WTC11 (cell line): ENCODE results near the gene FHOD3. TPM values are rescaled to one million over a fixed set of nuclear protein-coding genes. Genes with fewer than 3 reads are reported as not detected.

ENCODE experiments used
- ATAC-seq: fragments of 200-7000 bp; cut with Tn5 transposase; 2 replicates; pipeline ENCODE4 v1.10.0; 2021; ENCODE audit warnings: mild to moderate bottlenecking, moderate library complexity
- CTCF ChIA-PET: fragments of 300-600 bp; sonication (Branson Sonifier 250); formaldehyde crosslinking; loops from one replicate; lab custom pipeline; 2021; ENCODE audit warnings: antibody characterized with exemption; lab: Charles Lee
- POLR2A ChIA-PET: fragments of 350-600 bp; sonication (Branson Sonifier 250); formaldehyde crosslinking; loops from one replicate; lab custom pipeline; 2021; ENCODE audit warnings: antibody characterized with exemption; lab: Charles Lee
- DNase-seq: peaks from one replicate; pipeline ENCODE4 v3.0.0; 2021; ENCODE audit warnings: low spot score
- H3K27ac Mint-ChIP-seq: 2 replicates; pipeline ENCODE4 v1.8.0; 2021; ENCODE audit warnings: mixed read lengths
- H3K27me3 Mint-ChIP-seq: 2 replicates; pipeline ENCODE4 v1.8.0; 2021; ENCODE audit warnings: low read depth, mild to moderate bottlenecking, moderate library complexity, mixed read lengths
- H3K36me3 Mint-ChIP-seq: 2 replicates; pipeline ENCODE4 v1.8.0; 2021; ENCODE audit warnings: mixed read lengths
- H3K4me1 Mint-ChIP-seq: 2 replicates; pipeline ENCODE4 v1.8.0; 2022; ENCODE audit warnings: mixed read lengths
- H3K4me3 Mint-ChIP-seq: 2 replicates; pipeline ENCODE4 v1.8.0; 2021; ENCODE audit warnings: mild to moderate bottlenecking, moderate library complexity, mixed read lengths
- H3K9me3 Mint-ChIP-seq: 2 replicates; pipeline ENCODE4 v1.8.0; 2021; ENCODE audit warnings: mixed read lengths
- CREM ChIP-seq: sonication (generic); formaldehyde crosslinking; IDR thresholded peaks from 2 replicates; pipeline ENCODE4 v1.8.1; 2022; ENCODE audit warnings: mild to moderate bottlenecking, missing genetic modification reagents, moderate library complexity
- NR2C2 ChIP-seq: sonication (generic); formaldehyde crosslinking; IDR thresholded peaks from 2 replicates; pipeline ENCODE4 v1.8.0; 2022; ENCODE audit warnings: mild to moderate bottlenecking, missing genetic modification reagents
- SMAD3 ChIP-seq: sonication (generic); formaldehyde crosslinking; IDR thresholded peaks from 2 replicates; pipeline ENCODE4 v1.8.0; 2022; ENCODE audit warnings: missing genetic modification reagents, mild to moderate bottlenecking, borderline replicate concordance
- TCF7 ChIP-seq: sonication (generic); formaldehyde crosslinking; IDR thresholded peaks from 2 replicates; pipeline ENCODE4 v1.8.0; 2022; ENCODE audit warnings: mild to moderate bottlenecking, low read depth, missing genetic modification reagents, moderate library complexity
- total RNA-seq: library from RNA; stranded (reverse); gene quantifications from 3 replicates; pipeline ENCODE4 v1.2.3, GENCODE V29; 2021
- TF ChIP-seq, protein P1 (sequence below): sonication (generic); formaldehyde crosslinking; IDR thresholded peaks from 2 replicates; pipeline ENCODE4 v1.8.0; 2023; ENCODE audit warnings: missing genetic modification reagents, mild to moderate bottlenecking, borderline replicate concordance
- TF ChIP-seq, protein P2 (sequence below): fragments of 250-450 bp; sonication (Bioruptor Pico); IDR thresholded peaks from 2 replicates; pipeline ENCODE4 v1.8.0; 2021; ENCODE audit warnings: mild to moderate bottlenecking
- TF ChIP-seq, protein P3 (sequence below): fragments of 250-450 bp; sonication (Bioruptor Pico); IDR thresholded peaks from 2 replicates; pipeline ENCODE4 v1.9.0; 2021; ENCODE audit warnings: mild to moderate bottlenecking, borderline replicate concordance
- TF ChIP-seq, protein P4 (sequence below): fragments of 200-600 bp; IDR thresholded peaks from 2 replicates; pipeline ENCODE4 v1.8.0; 2022; ENCODE audit warnings: antibody characterized with exemption

FHOD3 gene
- total RNA-seq, 1 experiment from 2014 or later, result 3.8 TPM

DNA sequence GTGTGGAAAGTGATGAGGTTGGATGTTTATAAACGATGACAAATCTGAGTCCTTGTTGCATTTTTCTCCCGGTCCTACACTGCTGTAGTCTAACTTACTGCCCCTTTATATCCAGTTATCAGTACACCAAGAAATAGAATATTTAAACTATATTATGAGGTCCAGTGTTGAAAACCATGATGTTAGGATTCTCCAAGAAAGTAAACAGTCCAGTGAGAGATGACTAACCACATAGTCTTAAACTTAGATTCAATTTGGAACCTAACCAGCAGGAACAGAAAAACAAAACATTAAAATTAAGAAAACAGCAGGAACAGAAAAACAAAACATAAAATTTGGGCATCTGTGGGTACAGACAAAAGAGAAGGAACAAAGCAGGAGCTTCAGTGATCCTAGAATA is 388.1 kb downstream of the FHOD3 start (continued):
- TF ChIP-seq, protein P1, sequence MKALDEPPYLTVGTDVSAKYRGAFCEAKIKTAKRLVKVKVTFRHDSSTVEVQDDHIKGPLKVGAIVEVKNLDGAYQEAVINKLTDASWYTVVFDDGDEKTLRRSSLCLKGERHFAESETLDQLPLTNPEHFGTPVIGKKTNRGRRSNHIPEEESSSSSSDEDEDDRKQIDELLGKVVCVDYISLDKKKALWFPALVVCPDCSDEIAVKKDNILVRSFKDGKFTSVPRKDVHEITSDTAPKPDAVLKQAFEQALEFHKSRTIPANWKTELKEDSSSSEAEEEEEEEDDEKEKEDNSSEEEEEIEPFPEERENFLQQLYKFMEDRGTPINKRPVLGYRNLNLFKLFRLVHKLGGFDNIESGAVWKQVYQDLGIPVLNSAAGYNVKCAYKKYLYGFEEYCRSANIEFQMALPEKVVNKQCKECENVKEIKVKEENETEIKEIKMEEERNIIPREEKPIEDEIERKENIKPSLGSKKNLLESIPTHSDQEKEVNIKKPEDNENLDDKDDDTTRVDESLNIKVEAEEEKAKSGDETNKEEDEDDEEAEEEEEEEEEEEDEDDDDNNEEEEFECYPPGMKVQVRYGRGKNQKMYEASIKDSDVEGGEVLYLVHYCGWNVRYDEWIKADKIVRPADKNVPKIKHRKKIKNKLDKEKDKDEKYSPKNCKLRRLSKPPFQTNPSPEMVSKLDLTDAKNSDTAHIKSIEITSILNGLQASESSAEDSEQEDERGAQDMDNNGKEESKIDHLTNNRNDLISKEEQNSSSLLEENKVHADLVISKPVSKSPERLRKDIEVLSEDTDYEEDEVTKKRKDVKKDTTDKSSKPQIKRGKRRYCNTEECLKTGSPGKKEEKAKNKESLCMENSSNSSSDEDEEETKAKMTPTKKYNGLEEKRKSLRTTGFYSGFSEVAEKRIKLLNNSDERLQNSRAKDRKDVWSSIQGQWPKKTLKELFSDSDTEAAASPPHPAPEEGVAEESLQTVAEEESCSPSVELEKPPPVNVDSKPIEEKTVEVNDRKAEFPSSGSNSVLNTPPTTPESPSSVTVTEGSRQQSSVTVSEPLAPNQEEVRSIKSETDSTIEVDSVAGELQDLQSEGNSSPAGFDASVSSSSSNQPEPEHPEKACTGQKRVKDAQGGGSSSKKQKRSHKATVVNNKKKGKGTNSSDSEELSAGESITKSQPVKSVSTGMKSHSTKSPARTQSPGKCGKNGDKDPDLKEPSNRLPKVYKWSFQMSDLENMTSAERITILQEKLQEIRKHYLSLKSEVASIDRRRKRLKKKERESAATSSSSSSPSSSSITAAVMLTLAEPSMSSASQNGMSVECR, result no peak

DNA sequence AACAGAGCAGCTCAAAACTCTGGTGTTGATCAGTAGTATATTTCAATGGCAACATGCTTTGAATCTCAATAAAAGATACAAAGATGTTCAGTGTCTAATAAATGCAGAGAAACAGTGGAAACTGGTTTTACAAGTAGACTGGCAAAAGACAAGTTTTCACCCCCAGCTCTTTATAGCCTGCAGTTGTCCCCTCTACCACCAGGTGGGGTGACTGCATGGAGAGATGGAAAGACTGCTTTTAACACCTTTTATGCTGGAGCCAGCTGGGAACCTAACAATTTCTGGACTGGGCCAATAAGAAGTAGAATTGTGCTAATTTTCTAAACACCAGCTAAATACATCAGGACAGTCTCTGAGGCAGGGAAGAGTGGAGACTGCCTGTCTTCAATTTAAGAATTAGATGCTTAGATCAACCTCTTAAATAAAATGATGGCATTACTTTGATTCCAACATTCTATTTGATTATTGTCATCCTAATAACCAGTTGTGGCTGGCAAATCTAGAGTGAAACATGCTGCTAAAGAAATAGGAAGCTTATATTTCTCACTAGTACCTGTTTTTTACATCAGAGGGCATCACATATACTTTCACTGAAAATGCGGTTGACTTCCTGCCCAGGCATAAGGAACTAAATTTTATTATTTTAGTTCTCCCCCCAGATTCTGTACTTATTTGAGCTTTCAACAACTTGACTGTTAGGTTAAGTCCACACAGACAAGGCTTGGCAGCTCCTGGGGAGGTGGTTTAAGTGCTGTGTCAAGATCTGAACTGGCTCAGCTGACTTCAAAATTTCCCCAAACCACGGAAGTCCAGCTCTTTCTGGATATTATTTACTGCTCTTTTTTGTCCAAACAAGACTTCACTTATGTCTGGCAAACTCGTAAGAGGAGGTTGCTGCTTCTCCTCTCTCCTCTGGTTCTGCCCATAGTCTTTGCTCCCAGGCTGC is 390.8 kb downstream of the FHOD3 start:
- peak; percentile 80 for DNase-seq
- peaks cover 8% of the 10 kb centered on the region for H3K36me3 Mint-ChIP-seq
- H3K9me3 Mint-ChIP-seq, result peaks cover 18% of the 10 kb centered on the region

More for the DNA sequence above, 390.8 kb downstream of the FHOD3 start:
- TF ChIP-seq, protein P2, sequence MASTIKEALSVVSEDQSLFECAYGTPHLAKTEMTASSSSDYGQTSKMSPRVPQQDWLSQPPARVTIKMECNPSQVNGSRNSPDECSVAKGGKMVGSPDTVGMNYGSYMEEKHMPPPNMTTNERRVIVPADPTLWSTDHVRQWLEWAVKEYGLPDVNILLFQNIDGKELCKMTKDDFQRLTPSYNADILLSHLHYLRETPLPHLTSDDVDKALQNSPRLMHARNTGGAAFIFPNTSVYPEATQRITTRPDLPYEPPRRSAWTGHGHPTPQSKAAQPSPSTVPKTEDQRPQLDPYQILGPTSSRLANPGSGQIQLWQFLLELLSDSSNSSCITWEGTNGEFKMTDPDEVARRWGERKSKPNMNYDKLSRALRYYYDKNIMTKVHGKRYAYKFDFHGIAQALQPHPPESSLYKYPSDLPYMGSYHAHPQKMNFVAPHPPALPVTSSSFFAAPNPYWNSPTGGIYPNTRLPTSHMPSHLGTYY (CRISPR knock-in tag), result no peak
- TF ChIP-seq NR2C2 (CRISPR knock-in tag) (no peak), CREM (CRISPR knock-in tag) (no peak), TCF7 (CRISPR knock-in tag) (no peak), SMAD3 (CRISPR knock-in tag) (no peak)
- TF ChIP-seq, protein P3, sequence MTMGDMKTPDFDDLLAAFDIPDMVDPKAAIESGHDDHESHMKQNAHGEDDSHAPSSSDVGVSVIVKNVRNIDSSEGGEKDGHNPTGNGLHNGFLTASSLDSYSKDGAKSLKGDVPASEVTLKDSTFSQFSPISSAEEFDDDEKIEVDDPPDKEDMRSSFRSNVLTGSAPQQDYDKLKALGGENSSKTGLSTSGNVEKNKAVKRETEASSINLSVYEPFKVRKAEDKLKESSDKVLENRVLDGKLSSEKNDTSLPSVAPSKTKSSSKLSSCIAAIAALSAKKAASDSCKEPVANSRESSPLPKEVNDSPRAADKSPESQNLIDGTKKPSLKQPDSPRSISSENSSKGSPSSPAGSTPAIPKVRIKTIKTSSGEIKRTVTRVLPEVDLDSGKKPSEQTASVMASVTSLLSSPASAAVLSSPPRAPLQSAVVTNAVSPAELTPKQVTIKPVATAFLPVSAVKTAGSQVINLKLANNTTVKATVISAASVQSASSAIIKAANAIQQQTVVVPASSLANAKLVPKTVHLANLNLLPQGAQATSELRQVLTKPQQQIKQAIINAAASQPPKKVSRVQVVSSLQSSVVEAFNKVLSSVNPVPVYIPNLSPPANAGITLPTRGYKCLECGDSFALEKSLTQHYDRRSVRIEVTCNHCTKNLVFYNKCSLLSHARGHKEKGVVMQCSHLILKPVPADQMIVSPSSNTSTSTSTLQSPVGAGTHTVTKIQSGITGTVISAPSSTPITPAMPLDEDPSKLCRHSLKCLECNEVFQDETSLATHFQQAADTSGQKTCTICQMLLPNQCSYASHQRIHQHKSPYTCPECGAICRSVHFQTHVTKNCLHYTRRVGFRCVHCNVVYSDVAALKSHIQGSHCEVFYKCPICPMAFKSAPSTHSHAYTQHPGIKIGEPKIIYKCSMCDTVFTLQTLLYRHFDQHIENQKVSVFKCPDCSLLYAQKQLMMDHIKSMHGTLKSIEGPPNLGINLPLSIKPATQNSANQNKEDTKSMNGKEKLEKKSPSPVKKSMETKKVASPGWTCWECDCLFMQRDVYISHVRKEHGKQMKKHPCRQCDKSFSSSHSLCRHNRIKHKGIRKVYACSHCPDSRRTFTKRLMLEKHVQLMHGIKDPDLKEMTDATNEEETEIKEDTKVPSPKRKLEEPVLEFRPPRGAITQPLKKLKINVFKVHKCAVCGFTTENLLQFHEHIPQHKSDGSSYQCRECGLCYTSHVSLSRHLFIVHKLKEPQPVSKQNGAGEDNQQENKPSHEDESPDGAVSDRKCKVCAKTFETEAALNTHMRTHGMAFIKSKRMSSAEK, result no peak
- TF ChIP-seq, protein P4, sequence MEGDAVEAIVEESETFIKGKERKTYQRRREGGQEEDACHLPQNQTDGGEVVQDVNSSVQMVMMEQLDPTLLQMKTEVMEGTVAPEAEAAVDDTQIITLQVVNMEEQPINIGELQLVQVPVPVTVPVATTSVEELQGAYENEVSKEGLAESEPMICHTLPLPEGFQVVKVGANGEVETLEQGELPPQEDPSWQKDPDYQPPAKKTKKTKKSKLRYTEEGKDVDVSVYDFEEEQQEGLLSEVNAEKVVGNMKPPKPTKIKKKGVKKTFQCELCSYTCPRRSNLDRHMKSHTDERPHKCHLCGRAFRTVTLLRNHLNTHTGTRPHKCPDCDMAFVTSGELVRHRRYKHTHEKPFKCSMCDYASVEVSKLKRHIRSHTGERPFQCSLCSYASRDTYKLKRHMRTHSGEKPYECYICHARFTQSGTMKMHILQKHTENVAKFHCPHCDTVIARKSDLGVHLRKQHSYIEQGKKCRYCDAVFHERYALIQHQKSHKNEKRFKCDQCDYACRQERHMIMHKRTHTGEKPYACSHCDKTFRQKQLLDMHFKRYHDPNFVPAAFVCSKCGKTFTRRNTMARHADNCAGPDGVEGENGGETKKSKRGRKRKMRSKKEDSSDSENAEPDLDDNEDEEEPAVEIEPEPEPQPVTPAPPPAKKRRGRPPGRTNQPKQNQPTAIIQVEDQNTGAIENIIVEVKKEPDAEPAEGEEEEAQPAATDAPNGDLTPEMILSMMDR, result peak; percentile 74
- ChIA-PET CTCF (interaction anchor here (0.5 to 2.4 kb wide), 50 partner anchors 9 to 502 kb away, joined by 3 to 24 read pairs (median 4); partner anchors contain the start of genes KIAA1328 and TPGS2), POLR2A (no interaction called here)
- Mint-ChIP-seq H3K4me1 (no peaks in the 10 kb centered on the region), H3K27me3 (no peaks in the 10 kb centered on the region; the same call in 1 of the 2 replicates), H3K4me3 (no peak overlapping the region), H3K27ac (no peak overlapping the region)
- peak; percentile 65 for ATAC-seq
